Hematopoietic multipotent progenitor cell treated with erythropoietin and hydrocortisone succinate and interleukin-3 and kit ligand, for 8 days (in vitro differentiated cells): ENCODE results near the gene PRAMEF2.
"Not testable (repeated sequence)": the region's sequence is repeated elsewhere in the genome, so short reads cannot be mapped to it uniquely, and the experiment has no call there.

Experiments used
- DNase-seq: peaks from one replicate; pipeline ENCODE4 v3.0.0-alpha.2; 2015

PRAMEF2 gene, protein sequence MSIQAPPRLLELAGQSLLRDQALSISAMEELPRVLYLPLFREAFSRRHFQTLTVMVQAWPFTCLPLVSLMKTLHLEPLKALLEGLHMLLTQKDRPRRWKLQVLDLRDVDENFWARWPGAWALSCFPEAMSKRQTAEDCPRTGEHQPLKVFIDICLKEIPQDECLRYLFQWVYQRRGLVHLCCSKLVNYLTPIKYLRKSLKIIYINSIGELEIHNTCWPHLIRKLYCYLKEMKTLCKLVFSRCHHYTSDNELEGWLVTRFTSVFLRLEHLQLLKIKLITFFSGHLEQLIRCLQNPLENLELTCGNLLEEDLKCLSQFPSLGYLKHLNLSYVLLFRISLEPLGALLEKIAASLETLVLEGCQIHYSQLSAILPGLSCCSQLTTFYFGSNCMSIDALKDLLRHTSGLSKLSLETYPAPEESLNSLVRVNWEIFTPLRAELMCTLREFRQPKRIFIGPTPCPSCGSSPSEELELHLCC

DNA sequence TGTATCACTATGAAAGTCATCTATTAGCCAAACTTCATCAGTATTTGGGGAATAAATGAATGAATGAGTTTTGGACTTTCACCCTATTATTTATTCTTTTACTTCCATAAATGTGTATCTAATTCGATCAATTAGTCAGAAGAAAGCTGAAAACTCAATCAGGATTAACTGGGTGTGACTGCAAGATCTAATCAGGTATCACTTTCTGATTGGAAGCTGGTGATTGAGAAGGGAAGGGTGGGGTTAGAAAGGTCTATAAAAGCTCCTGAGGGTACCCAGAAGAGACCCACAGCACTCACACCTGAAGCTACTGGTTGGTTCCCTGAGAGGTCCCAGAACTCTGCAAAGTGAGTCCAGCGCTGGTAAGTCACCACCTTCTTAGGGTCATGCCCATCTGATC, at the start of gene PRAMEF2:
TSS of gene PRAMEF2 (plus strand) at position 301 of the 400 bp plus-strand sequence. CDS start 1,924 bp downstream, outside the sequence.
- DNase-seq, result not testable (repeated sequence)

DNA sequence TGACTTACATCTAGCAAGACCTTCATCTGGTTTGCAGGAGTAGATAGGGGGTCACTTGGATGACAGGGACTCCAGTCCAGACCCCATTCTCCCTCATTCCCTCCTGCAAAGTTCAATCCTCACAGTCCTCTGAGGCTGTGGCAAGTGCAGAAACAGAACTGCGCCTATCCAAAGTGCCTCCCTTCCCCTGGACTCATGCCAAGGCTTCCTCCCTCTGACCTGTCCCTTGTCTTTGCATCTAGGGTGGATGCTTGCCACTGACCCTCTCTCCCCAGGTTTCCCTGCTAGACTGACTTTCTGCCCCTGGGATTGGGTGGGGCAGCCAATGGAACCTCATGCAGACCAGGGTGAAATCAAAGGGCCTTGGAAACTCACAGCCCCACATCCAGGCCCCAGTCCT, 47.0 kb upstream of the PRAMEF2 start:
- no peak for DNase-seq

DNA sequence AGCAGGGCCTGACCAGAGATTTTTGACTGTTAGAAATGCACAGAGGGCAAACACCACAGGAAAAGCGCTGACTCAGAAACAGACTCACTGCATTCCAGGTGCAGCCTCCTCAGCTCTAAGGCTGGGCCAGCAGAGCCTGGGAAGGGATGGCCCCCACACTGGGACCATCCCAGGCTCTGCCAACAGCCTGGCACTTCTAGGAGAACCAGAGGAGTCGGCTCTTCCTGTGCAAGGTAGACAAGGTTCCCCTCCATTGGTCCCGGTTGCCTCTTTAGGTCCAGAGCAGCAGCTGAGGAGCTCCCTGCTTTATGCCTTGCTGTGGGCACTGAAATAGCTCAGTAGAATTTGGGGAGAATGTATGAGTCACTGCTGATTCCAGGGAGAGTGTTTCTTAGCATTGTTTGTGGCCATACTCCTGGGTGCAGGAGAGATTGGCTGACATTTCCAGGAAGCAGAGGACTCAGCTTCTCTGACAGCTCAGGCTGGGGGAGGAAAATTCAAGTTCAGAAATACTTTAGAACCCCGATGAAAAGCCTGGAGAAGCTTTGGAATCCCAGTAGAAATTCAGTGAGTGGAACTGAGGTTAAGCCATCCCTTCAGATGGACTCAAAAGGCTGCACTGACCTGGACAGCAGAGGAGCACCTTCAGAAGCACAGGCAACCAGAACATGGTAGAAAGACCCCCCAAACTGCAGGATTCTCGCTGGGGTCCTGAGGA, 46.0 kb upstream of the PRAMEF2 start:
- DNase-seq, result no peak

DNA sequence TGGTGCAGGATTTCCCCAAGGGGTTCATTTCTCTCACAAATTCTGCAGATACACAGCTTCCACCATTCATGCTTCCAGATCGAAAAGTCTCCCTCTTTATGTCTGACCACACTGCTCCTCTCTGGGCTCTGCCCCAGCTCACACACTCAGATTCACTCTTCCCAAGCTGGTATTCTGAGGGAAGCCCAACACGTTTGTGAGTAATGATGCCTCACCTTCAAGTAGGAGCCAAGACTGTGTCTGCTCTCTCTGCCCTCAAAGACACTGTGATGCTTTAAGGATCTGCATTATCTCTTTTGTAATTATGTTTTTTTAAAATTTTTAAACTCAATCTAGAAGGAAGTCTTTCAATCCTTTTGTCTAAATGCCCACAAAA, 45.5 kb upstream of the PRAMEF2 start:
- no peak for DNase-seq

DNA sequence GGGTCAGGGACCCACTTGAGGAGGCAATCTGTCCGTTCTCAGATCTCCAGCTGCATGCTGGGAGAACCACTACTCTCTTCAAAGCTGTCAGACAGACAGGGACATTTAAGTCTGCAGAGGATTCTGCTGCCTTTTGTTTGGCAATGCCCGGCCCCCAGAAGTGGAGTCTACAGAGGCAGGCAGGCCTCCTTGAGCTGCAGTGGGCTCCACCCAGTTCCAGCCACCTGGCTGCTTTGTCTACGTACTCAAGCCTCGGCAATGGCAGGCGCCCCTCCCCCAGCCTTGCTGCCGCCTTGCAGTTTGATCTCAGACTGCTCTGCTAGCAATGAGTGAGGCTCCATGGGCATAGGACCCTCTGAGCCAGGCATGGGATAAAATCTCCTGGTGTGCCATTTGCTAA, 37.8 kb upstream of the PRAMEF2 start:
- not testable (repeated sequence) for DNase-seq

DNA sequence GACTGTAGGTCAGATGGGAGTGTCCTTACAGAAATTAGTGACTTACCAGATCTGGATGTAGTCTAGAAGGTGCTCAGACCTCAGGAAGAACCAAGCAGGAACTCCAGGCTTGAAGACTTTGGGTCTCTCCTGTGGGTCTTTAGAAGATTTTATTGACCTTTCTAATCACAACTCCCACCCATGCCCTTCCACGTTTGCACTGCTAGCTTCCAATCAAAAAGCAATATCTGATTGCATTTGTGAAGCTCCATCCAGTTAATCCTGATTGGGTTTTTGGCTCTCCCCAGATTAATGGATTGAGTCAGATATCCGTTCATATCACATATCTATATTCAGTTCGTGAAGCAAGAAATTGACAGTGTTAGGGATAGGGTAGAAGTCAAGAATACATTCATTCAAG, 25.6 kb upstream of the PRAMEF2 start, which contains the start of gene PRAMEF11:
TSS of gene PRAMEF11 (minus strand) at position 101 of the 400 bp plus-strand sequence. CDS start 2,621 bp downstream, outside the sequence.
- DNase-seq, result not testable (repeated sequence)

DNA sequence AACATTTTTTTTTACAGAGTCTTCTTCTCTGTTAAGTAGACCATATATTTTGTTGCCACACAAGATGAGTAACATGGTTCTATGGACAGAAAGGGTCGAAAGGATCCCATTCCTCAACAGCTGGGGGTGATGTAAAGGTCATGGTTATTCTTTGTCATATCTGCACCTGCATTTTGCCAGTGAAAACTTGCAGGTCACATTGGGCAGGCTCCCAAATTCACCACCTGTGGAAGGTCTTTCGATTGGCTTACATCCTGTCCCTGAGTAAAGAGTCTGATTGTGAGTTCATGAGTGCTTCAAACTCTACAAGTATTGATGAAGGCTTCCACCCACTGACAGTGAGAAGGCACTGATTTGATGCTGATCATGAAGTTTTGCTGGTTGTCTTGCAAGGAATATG, 23.6 kb upstream of the PRAMEF2 start:
- DNase-seq, result not testable (repeated sequence)

DNA sequence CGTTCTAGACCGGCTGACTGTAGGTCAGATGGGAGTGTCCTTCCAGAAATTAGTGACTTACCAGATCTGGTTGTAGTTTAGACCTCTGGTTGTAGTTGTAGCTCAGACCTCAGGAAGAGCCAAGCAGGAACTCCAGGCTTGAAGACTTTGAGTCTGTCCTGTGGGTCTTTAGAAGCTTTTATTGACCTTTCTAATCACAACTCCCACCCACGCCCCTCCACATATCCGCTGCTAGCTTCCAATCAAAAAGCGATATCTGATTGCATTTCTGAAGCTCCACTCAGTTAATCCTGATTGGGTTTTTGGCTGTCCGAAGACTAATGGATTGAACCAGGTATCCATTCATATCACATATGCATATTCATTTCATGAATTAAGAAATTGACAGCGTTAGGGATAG, 8.3 kb upstream of the PRAMEF2 start, which contains the start of gene HNRNPCL1:
TSS of gene HNRNPCL1 (minus strand) at position 101 of the 400 bp plus-strand sequence. CDS start 431 bp downstream, outside the sequence.
- DNase-seq, result not testable (repeated sequence)

DNA sequence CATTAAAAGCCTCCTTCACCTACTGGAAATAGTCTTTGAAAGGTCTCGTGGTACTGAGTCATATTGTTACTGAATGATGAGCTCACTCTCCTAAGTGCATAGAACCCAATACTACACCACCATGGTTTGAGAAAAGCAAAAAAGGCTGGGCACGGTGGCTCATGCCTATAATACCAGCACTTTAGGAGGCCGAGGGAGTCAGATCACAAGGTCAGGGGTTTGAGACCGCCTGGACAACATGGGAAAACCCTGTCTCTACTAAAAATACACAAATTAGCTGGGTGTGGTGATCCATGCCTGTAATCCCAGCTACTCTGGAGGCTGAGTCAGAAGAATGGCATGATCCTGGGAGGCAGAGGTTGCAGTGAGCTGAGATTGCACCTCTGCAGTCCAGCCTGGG, 5.1 kb upstream of the PRAMEF2 start:
- no peak for DNase-seq

DNA sequence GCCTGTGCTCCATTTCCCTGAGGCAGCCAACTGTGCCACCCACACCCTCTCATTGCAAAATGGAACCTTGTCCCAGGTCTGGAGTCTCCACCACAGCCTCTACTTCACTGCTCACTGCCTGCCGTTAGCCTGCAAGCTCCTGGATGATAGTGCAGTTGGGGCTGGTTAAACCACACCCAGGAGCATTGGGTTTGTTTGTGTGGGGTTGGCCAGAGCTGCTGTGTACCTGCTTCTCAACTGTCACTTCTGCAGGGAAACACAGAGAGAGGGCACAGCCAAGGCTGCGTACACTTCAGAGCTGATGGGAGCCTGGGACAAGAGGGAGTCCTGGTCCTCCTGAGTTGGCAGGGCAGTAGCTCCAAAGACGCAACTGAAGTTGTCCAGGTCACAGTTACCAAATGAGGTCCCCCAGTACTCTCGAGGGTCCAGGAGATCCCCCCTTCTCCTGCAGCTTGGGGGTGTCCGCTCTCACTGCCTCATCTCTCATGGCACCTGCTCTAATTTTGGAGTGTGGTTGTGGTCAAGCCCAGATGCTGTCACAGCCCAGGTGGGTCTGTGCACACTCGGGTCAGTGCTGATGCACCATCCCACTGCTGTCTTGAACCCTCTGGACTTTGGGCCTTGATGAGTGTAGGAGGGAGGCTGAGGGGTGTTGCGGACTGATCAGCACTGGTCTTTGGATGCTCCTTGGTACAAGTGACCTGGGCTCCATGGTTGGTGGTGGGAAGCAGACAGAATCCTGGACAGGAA, 6.4 kb downstream of the PRAMEF2 start:
- not testable (repeated sequence) for DNase-seq

DNA sequence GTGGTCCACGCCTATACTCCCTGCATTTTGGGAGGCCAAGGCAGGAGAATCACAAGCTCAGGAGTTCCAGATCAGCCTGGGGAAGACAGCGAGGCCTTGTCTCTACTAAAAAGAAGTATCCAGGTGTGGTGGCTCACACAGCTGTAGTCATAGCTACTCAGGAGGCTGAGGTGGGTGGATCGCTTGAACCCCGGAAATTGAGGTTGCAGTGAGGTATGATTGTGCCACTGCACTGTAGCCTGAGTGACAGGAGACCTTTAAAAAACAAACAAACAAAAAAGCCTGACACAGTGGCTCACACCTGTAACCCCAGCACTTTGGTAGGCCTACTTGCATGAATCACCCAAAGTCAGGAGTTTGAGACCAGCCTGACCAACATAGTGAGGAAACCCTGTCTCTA, 21.6 kb downstream of the PRAMEF2 start:
- not testable (repeated sequence) for DNase-seq

DNA sequence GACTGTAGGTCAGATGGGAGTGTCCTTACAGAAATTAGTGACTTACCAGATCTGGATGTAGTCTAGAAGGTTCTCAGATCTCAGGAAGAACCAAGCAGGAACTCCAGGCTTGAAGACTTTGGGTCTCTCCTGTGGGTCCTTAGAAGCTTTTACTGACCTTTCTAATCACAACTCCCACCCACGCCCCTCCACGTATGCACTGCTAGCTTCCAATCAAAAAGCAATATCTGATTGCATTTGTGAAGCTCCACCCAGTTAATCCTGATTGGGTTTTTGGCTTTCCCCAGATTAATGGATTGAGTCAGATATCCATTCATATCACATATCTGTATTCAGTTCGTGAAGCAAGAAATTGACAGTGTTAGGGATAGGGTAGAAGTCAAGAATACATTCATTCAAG, 29.2 kb downstream of the PRAMEF2 start, which contains the start of gene PRAMEF4:
TSS of gene PRAMEF4 (minus strand) at position 101 of the 400 bp plus-strand sequence. CDS start 2,807 bp downstream, outside the sequence.
- not testable (repeated sequence) for DNase-seq

DNA sequence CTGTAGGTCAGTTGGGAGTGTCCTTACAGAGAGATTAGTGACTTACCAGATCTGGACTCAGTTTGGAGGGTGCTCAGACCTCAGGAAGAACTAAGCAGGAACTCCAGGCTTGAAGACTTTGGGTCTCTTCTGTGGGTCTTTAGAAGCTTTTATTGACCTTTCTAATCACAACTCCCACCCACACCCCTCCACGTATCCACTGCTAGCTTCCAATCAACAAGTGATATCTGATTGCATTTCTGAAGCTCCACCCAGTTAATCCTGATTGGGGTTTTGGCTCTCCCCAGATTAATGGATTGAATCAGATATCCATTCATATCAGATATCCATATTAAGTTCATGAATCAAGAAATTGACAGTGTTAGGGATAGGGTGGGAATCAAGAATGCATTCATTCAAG, 41.3 kb downstream of the PRAMEF2 start, which contains the start of gene PRAMEF10:
TSS of gene PRAMEF10 (minus strand) at position 101 of the 400 bp plus-strand sequence. CDS start 2,423 bp downstream, outside the sequence.
- not testable (repeated sequence) for DNase-seq

DNA sequence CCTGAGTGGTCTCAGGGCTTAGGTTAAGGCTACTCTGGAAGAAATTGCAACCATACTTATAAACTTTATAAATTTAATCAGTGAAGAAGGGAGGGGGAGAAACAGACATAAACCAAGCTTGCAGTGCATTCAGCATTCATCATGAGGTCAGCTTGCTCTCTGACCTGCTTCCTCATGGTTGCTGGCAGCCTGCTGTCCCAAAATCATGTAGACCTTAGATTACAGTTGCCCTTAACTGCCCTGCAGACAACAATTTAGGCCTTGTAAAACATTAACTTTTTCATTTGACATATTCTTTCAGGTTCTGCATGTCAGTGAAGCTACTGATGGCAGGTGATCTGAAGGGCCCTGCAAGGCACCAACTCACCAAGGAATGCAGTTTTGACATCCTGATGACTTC, 42.3 kb downstream of the PRAMEF2 start:
- not testable (repeated sequence) for DNase-seq

DNA sequence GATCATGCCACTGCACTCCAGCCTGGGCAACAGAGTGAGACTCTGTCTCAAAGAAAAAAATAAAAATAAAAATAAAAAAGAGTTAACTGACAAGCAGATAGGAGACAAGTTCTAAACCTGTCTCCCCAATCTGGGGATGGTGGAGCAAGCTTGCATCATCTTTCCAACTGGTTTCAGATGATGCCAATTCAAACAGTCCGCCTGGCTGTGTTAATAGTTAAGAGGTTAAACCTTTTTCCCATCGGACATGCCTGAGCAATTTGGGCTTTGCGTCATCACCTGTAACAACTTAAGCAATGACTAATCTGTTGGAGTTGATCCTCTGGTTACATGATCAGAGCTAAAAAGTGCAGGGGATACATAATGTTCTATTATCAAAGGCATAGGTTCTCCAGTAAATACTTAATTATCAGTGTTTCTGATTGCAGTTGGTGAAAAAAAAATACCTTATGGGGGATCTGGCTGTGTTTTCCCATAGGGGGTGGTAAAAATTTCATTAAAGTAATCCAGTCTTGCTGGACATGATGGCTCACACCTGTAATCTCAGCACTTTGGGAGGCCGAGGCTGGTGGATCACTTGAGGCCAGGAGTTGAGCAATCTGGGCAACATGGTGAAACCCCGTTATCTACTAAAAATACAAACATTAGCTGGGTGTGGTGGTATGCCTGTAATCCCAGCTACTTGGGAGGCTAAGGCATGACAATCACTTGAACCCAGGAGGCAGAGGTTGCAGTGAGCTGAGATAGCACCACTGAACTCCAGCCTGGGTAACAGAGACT, 47.1 kb downstream of the PRAMEF2 start:
- not testable (repeated sequence) for DNase-seq
